ENCODE results near the gene RFX8. TPM values are rescaled to one million over a fixed set of nuclear protein-coding genes. Genes with fewer than 3 reads are reported as not detected.
A peak's percentile ranks its signal among the peaks of the same experiment; 100 is the strongest.

RFX8 gene
- total and polyA plus RNA-seq, 2 of the 4 experiments (the other 2 are of a cell fraction), result 2.9 to 5.3 TPM

GRCh38 chr2:101409699-101410098, 65.2 kb downstream of the RFX8 start:
- dilution Hi-C loops (cut with HindIII; ENCODE audit: low sequenced_read_pairs, unreplicated experiment), result no loop called here
- TF ChIP-seq BHLHE40 (IDR thresholded peaks at IDR 0.05; ENCODE audit: low read depth, low read length) (no peak), CEBPB (IDR thresholded peaks at IDR 0.05; ENCODE audit: low read depth, low read length) (no peak), MXI1 (IDR thresholded peaks at IDR 0.05; ENCODE audit: borderline replicate concordance, low read depth, low read length) (no peak), RAD21 (IDR thresholded peaks at IDR 0.05; ENCODE audit: low read length) (no peak), CHD1 (IDR thresholded peaks at IDR 0.05; ENCODE audit: low read depth, low read length) (no peak), FOS (IDR thresholded peaks at IDR 0.05; ENCODE audit: low read depth, low read length) (no peak), SMC3 (IDR thresholded peaks at IDR 0.05; ENCODE audit: low read depth, low read length) (no peak), MAFK (IDR thresholded peaks at IDR 0.05; ENCODE audit: low read depth, low read length) (no peak), ELK1 (IDR thresholded peaks at IDR 0.05; ENCODE audit: borderline replicate concordance, low read depth, low read length) (no peak), MAZ (IDR thresholded peaks at IDR 0.05; ENCODE audit: borderline replicate concordance, low read depth, low read length) (no peak), POLR2A (IDR thresholded peaks at IDR 0.05; ENCODE audit: low read depth, low read length) (no peak), NFE2L2 (IDR thresholded peaks at IDR 0.05; ENCODE audit: low read depth, low read length) (no peak), RCOR1 (IDR thresholded peaks at IDR 0.05; ENCODE audit: insufficient replicate concordance, low read length) (no peak), USF2 (IDR thresholded peaks at IDR 0.05; ENCODE audit: low read depth, low read length) (no peak), RFX5 (IDR thresholded peaks at IDR 0.05; ENCODE audit: low read depth, low read length) (no peak)
- TF ChIP-seq, protein P1, sequence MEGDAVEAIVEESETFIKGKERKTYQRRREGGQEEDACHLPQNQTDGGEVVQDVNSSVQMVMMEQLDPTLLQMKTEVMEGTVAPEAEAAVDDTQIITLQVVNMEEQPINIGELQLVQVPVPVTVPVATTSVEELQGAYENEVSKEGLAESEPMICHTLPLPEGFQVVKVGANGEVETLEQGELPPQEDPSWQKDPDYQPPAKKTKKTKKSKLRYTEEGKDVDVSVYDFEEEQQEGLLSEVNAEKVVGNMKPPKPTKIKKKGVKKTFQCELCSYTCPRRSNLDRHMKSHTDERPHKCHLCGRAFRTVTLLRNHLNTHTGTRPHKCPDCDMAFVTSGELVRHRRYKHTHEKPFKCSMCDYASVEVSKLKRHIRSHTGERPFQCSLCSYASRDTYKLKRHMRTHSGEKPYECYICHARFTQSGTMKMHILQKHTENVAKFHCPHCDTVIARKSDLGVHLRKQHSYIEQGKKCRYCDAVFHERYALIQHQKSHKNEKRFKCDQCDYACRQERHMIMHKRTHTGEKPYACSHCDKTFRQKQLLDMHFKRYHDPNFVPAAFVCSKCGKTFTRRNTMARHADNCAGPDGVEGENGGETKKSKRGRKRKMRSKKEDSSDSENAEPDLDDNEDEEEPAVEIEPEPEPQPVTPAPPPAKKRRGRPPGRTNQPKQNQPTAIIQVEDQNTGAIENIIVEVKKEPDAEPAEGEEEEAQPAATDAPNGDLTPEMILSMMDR (conservative IDR thresholded peaks at IDR 0.05; ENCODE audit: low read depth, low read length), result no peak
- no TSS peak for BruUV-seq (replicated peaks)

More at GRCh38 chr2:101409699-101410098, 65.2 kb downstream of the RFX8 start:
- Histone ChIP-seq H3K14ac (replicated peaks; ENCODE audit: low read depth, low read length) (no peak overlapping the region), H4K20me1 (ENCODE audit: insufficient read depth, low read length) (no peaks in the 10 kb centered on the region), H4K91ac (ENCODE audit: insufficient read depth, low read depth, low read length) (no peak overlapping the region), H4K8ac (ENCODE audit: low read depth in 2 of 2, low read length in 2 of 2) (no peak overlapping the region), H3K4me3 (ENCODE audit: insufficient read depth, low read depth, low read length) (no peak overlapping the region), H3K18ac (ENCODE audit: low read depth, low read length) (no peak overlapping the region), H3K4me1 (ENCODE audit: control insufficient read depth, insufficient read depth, low read length) (peaks cover 4% of the 10 kb centered on the region), H3K56ac (ENCODE audit: extremely low read depth, insufficient read depth, low read length) (no peak overlapping the region), H3K79me1 (ENCODE audit: low read depth in 1 of 2, low read length in 2 of 2) (no peaks in the 10 kb centered on the region), H2BK20ac (ENCODE audit: low read depth, low read length) (no peak overlapping the region), H3K27me3 (ENCODE audit: control insufficient read depth, insufficient read depth, low read length) (no peaks in the 10 kb centered on the region), H3K9ac (ENCODE audit: low read depth, low read length) (no peak overlapping the region), H4K5ac (ENCODE audit: low read depth, low read length) (no peak overlapping the region), H3K36me3 (ENCODE audit: control insufficient read depth, insufficient read depth, low read length) (no peaks in the 10 kb centered on the region), H3K4ac (ENCODE audit: low read depth, low read length) (no peak overlapping the region), H2AK9ac (replicated peaks; ENCODE audit: low read depth, low read length, poor library complexity) (no peak overlapping the region), H2BK5ac (ENCODE audit: low read depth, low read length, poor library complexity, severe bottlenecking) (no peak overlapping the region), H3K23ac (ENCODE audit: low read depth, low read length) (no peak overlapping the region), H2AFZ (replicated peaks; ENCODE audit: low read length, poor library complexity) (no peak overlapping the region), H2BK15ac (ENCODE audit: low read depth, low read length) (no peak overlapping the region), H3K4me2 (ENCODE audit: low read depth, low read length) (no peak overlapping the region), H2AK5ac (ENCODE audit: low read depth, low read length) (peak overlapping the region; percentile 35; the same call in 1 of the 2 replicates), H3K9me3 (ENCODE audit: control insufficient read depth, insufficient read depth, low read length) (no peaks in the 10 kb centered on the region), H2BK120ac (ENCODE audit: low read depth, low read length) (no peak overlapping the region), H3K9me1 (ENCODE audit: insufficient read depth, low read length) (peaks cover 7% of the 10 kb centered on the region), H3K27ac (ENCODE audit: insufficient read depth, low read length) (no peak overlapping the region)
- ChIA-PET POLR2A (ENCODE audit: unreplicated experiment) (no interaction called here), CTCF (interaction anchor here (0.6 to 1.0 kb wide), 2 partner anchors 68 to 422 kb away, joined by 3 read pairs; no protein-coding TSS in a partner anchor)
- WGBS, 2 experiments (ENCODE audit: extremely low coverage in 2 of 2, insufficient read length in 1 of 2), result 95% methylated on average over 4 of the region's 5 CpGs; no CpG with 5 or more reads in 1 of the 2 experiments
- ATAC-seq (ENCODE audit: low read depth), result no peak
- intact Hi-C loops (cut with micrococcal nuclease) (no loop called here), in situ Hi-C loops (cut with MboI; ENCODE audit: low sequenced_read_pairs) (loop anchor here (10.0 kb wide), 1 partner anchor 425 kb away; no protein-coding TSS in a partner anchor)
- no peak for DNase-seq

Measured in IMR-90 (cell line).